Forelimb muscle (tissue), 1 donor: ENCODE results near the gene HOXD4. TPM values are rescaled to one million over a fixed set of nuclear protein-coding genes. Genes with fewer than 3 reads are reported as not detected.

Source experiments
- DNase-seq: peaks from one replicate; pipeline ENCODE4 v3.0.0-alpha.2; 2013; ENCODE audit warnings: low read depth
- polyA plus RNA-seq: library from polyadenylated mRNA; unstranded; fragments of 120-200 nt; gene quantifications from one replicate; pipeline ENCODE4 v1.2.1, GENCODE V29; 2013; ENCODE audit not compliant: insufficient read length

Gene HOXD4
- polyA plus RNA-seq, 1 donor = 8.9 TPM

- no peak for DNase-seq
These were observed 11.5 kb upstream of the HOXD4 start for GRCh38 chr2:176139661-176140512.

GRCh38 chr2:176140513-176141317 lies 10.6 kb upstream of the HOXD4 start:
- DNase-seq = no peak

GRCh38 chr2:176142281-176142680 lies 9.1 kb upstream of the HOXD4 start:
- DNase-seq = no peak

DNA sequence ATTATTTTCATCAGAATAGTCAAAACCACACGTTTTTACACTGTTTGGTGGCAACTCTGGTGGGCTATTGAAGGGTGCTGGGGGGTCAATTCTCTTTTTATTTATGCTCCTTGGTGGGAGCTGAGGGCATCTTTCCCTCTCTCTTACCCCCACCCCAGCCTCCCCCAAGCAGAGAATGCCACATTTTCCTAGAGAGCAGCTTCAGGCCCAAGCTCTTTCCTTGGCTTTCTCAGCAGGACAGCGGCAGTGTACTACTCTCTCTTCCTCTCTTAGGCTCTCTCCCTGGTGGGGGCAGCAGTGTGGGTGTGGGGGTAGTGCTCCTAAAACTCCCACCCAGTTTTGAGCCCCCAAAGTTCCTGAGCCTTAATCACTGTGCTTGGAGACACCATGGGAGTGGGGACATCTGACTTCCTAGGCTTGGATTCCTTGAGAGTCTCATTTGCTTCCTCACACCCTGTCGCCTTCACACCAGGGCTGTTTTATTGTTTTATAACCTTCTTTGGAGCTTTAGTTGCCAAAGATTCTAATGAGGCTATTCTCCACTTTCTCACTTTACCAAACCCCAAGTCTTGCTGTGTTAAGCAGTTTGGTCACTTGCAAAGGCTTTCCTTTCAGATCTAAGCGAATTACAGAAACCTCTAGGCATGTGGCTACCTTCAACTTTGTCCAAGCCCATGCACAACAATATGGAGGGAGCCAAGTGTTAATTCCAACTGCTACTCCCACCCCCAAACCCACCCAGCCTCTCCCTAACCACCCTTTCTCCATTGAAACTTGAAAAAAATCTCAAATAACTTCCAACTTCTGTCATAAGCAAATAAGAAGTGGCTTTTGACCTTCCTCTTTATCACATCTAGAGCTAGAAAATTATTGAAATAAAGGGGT lies 6.0 kb upstream of the HOXD4 start:
- DNase-seq = no peak

DNA sequence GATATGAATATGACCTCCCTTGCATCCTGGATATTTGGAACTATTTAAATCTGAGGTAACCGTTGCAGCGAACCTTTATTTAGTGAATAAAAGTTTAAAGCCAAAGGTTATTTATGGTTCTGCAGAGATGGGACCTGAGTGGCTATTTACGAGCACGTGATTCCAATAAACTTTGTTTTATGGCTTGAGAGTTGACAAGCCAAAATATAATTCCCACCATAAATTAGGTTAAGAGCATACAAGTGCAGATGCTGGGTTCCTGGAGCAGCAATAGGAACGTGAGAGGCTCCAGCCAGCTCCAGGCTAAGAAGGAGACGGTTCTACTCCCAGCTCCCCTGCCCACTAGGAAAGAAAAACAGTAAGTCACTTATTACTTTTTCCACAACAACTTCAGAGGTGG lies 5.2 kb upstream of the HOXD4 start:
- no peak for DNase-seq

GRCh38 chr2:176146645-176147044 lies 4.7 kb upstream of the HOXD4 start:
- DNase-seq = no peak

- no peak for DNase-seq
These were observed 4.0 kb upstream of the HOXD4 start for GRCh38 chr2:176147210-176147799.

GRCh38 chr2:176147800-176148496 lies 3.4 kb upstream of the HOXD4 start:
- DNase-seq = no peak

- DNase-seq = no peak
These were observed 2.5 kb upstream of the HOXD4 start for GRCh38 chr2:176148751-176149421.

DNA sequence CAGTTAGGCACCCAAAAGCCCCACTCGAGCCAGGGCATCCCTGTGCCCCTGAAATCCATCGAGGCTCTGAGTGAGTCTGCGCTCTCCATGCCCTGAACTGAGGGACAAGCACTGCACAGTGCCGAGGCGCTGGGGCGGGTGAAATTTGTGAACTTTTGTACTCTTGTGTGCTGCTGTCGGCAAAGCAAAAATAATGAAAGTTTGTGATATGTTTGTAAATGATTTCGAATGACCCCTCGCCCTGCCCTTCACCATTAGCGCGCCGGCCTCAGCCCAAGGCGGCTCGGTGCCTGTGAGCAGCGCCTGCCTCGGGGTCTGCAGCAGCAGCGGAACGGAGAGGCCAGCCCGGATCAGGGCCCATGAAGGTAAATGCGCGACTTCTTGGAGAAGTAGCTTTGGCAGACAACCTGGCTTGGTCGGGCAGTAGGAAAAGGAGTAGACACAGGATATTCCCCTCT lies 1.8 kb upstream of the HOXD4 start:
- no peak for DNase-seq

DNA sequence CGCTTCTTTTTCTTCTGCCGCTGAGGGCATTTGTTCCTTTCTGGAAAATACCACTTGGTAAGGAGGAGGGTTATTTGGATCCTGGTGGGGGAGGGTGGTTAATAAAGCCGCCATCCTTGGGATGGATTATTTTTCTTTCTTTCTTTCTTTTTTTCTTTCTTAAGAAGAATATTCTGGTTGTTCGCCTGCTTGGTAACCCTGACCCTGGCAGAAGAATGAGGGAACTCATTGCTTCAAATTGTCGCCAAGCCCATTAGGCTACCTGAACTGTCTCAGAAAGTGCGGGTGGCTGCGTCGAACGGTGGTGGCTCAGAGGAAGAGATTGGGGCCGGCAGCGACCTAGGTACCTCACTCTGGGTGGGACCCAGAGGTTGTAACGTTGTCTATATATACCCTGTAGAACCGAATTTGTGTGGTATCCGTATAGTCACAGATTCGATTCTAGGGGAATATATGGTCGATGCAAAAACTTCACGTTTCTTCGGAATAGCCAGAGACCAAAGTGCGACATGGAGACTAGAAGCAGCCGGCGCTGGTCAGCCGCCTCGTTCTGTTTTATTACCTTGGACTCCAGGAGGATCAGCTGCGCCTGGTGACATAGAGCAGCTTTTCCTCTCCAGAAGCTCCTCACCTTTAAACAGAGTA lies 1.3 kb upstream of the HOXD4 start:
- no peak for DNase-seq

GRCh38 chr2:176150584-176151441 lies 537 bp upstream of the HOXD4 start:
- DNase-seq = no peak

DNA sequence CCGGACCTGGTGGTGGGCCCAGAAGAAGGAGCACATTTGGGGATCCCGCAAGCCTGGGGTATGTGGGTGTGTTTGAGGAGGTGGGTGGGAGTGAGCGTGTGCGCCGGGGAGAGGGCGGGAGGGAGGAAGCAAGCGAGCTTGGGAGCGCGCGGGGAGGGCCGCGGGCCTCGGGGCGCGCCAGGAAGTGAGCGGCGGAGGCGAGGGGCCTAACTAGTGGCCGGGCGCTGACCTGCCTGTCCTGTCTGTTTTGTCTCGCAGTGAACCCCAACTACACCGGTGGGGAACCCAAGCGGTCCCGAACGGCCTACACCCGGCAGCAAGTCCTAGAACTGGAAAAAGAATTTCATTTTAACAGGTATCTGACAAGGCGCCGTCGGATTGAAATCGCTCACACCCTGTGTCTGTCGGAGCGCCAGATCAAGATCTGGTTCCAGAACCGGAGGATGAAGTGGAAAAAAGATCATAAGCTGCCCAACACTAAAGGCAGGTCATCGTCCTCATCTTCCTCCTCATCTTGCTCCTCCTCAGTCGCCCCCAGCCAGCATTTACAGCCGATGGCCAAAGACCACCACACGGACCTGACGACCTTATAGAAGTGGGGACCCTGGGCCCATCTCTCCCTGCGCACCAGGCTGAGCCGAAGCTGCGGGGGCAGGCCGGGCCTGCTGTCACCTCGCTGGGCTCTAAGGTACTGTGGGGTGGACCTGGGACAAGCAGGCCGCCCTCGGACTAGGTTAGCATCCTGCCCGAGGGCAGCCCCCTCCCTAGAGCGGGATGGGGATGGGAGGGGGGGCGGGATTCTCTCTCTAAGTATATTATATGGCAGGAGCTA lies 1.2 kb downstream of the HOXD4 start:
- DNase-seq = no peak

DNA sequence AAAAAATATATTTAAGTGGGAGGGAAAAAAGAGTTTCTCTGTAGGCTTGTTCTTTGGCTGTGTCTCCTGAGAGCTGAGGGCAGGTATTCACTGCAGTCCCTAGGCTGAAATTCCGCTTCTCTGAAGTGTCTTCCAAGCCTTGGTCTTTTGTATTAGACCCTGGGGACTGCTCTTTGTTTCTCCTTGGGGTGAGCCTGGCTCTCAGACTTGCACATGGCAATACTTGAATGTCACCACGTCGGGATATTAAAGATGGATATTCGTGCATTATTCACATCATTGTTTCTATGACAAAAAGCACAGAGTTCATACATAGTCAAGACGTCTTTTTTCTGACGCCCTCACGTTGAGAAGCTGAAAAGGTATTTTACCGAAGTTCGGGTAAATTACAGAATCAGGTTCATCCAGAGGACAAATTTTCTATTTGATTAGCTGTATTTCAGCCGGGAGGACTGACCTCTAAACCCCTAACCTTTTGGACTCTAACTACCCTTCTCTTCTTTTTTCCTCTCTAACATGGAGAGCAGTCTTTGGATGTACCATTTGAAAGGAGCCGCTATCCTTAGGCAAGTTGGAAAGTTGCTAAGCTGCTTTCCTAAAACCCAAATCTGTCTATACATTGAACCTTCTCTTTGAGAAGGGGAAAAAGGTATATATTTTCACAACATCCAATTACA lies 3.4 kb downstream of the HOXD4 start:
- DNase-seq = no peak

DNA sequence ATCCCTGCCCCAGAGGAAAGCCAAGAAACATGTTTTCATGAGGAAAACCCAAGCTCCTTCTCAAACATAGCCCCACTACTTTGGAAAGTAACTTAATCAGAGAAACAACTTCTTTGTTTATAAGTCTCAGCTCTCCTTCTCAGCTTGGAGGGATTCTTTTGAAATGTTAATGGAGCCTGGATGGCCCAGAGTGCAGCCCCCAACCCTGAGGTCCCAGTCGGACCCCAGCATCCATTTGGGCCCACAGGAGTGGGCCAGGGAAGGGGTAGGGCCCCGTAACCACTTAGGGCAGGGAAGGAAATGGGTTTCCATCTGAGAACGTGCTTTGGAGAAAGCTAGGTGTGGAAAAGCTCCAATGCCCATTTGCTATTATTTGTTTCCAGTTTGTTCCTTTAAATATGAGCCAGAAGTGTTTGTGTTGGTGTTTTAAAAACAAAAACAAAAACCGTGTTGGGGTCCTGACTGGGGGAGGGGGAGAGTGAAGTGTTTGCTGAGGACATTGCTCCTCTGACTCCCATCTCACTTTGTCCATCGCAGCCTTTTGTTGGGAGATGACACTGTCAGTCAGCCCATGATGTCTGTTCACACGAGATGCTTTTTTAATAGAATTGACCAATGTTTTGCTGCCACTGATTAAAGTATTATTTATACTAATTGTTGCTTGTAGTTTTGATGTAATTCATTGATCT lies 4.2 kb downstream of the HOXD4 start:
- DNase-seq = no peak

DNA sequence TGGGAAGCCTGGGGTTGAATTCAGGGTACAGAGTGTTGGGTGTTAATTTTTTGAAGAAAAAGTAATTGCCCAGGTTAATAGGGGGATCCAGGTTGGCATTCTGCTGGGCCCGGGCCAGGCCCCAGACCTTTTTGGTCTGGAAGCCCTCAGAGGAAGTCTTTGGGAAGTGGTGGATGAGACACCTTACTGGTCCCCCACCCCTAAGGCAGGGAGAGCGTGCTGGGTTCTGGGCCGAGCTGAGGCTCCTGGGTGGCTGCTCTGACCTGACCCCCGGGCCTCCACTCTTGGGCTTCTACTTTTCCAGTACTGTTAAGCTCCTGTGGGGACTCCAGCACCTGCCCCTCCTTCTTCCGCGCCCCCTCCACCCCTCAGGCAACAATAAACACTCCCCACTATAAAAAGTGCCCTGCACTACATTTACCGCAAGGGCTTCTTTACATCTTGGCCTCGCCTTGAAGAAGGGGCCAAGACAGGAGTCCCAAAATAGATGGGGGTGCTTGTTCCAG lies 5.0 kb downstream of the HOXD4 start:
- DNase-seq = no peak
